ENCODE data around the gene GYPE.
"Not testable (repeated sequence)": the region's sequence is repeated elsewhere in the genome, so short reads cannot be mapped to it uniquely, and the experiment has no call there.

Gene GYPE

GRCh38 chr4:143905440-143905839 lies at the start of gene GYPE:
GYPE (minus strand) TSS chr4:143905559; CDS start chr4:143905507, 52 bp downstream.
- DNase-seq (ENCODE audit: low read depth, low spot score): not testable (repeated sequence)

GRCh38 chr4:143951458-143951972 lies 46.2 kb upstream of the GYPE start:
- not testable (repeated sequence) for DNase-seq (ENCODE audit: low read depth, low spot score)

GRCh38 chr4:143950967-143951366 lies 45.6 kb upstream of the GYPE start:
- not testable (repeated sequence) for DNase-seq (ENCODE audit: low read depth, low spot score)

- not testable (repeated sequence) for DNase-seq (ENCODE audit: low read depth, low spot score)
These were observed 44.8 kb upstream of the GYPE start for GRCh38 chr4:143950185-143950584.

GRCh38 chr4:143947493-143947892 lies 42.1 kb upstream of the GYPE start:
- DNase-seq (ENCODE audit: low read depth, low spot score): not testable (repeated sequence)

GRCh38 chr4:143940708-143941107 lies 35.3 kb upstream of the GYPE start:
- DNase-seq (ENCODE audit: low read depth, low spot score): not testable (repeated sequence)

- no peak for DNase-seq (ENCODE audit: low read depth, low spot score)
These were observed 34.2 kb upstream of the GYPE start for GRCh38 chr4:143939528-143939927.

- not testable (repeated sequence) for DNase-seq (ENCODE audit: low read depth, low spot score)
These were observed 33.5 kb upstream of the GYPE start for GRCh38 chr4:143938890-143939289.

- DNase-seq (ENCODE audit: low read depth, low spot score): no peak
These were observed 15.8 kb upstream of the GYPE start for GRCh38 chr4:143921181-143921580.

GRCh38 chr4:143916485-143916884 lies 11.1 kb upstream of the GYPE start:
- not testable (repeated sequence) for DNase-seq (ENCODE audit: low read depth, low spot score)

- not testable (repeated sequence) for DNase-seq (ENCODE audit: low read depth, low spot score)
These were observed 7.1 kb upstream of the GYPE start for GRCh38 chr4:143912478-143912877.

GRCh38 chr4:143911528-143912417 lies 6.4 kb upstream of the GYPE start:
- DNase-seq (ENCODE audit: low read depth, low spot score): peak; percentile 49

GRCh38 chr4:143910906-143911305 lies 5.5 kb upstream of the GYPE start:
- DNase-seq (ENCODE audit: low read depth, low spot score): not testable (repeated sequence)

- peak; percentile 4 for DNase-seq (ENCODE audit: low read depth, low spot score)
These were observed 2.5 kb upstream of the GYPE start for GRCh38 chr4:143907811-143908210.

GRCh38 chr4:143904431-143904830 lies 928 bp downstream of the GYPE start:
- not testable (repeated sequence) for DNase-seq (ENCODE audit: low read depth, low spot score)

GRCh38 chr4:143890323-143890722 lies 15.0 kb downstream of the GYPE start:
- DNase-seq (ENCODE audit: low read depth, low spot score): not testable (repeated sequence)

GRCh38 chr4:143888189-143888588 lies 17.2 kb downstream of the GYPE start:
- DNase-seq (ENCODE audit: low read depth, low spot score): not testable (repeated sequence)

GRCh38 chr4:143884965-143885364 lies 20.4 kb downstream of the GYPE start:
- DNase-seq (ENCODE audit: low read depth, low spot score): not testable (repeated sequence)

- DNase-seq (ENCODE audit: low read depth, low spot score): no peak
These were observed 21.8 kb downstream of the GYPE start for GRCh38 chr4:143883529-143883928.

- no peak for DNase-seq (ENCODE audit: low read depth, low spot score)
These were observed 22.5 kb downstream of the GYPE start for GRCh38 chr4:143882892-143883291.

- not testable (repeated sequence) for DNase-seq (ENCODE audit: low read depth, low spot score)
These were observed 25.8 kb downstream of the GYPE start for GRCh38 chr4:143879561-143879960.

- DNase-seq (ENCODE audit: low read depth, low spot score): not testable (repeated sequence)
These were observed 30.0 kb downstream of the GYPE start for GRCh38 chr4:143875357-143875756.
